Measurements from ENCODE around the gene ZSWIM6. TPM values are rescaled to one million over a fixed set of nuclear protein-coding genes. Genes with fewer than 3 reads are reported as not detected.

ZSWIM6 gene
- total RNA-seq, 1 experiment from 2014 or later = 10.0 TPM

GRCh38 chr5:61414806-61415205 lies 82.7 kb downstream of the ZSWIM6 start:
- no peak overlapping the region for H3K4me3 ChIP-seq (ENCODE audit: low read depth, low read length)
- Mint-ChIP-seq H3K36me3 (ENCODE audit: insufficient read depth, unreplicated experiment) (no peaks in the 10 kb centered on the region), H3K4me1 (ENCODE audit: low read depth, unreplicated experiment) (peaks cover 32% of the 10 kb centered on the region), H3K4me3 (ENCODE audit: unreplicated experiment) (no peak overlapping the region), H3K9me3 (ENCODE audit: unreplicated experiment) (no peaks in the 10 kb centered on the region), H3K27me3 (ENCODE audit: insufficient read depth, unreplicated experiment) (no peaks in the 10 kb centered on the region), H3K27ac (ENCODE audit: unreplicated experiment) (peak overlapping the region; percentile 27)
- no peak for DNase-seq
- intact Hi-C loops (cut with micrococcal nuclease; ENCODE audit: unreplicated experiment) = loop anchor here (10.0 kb wide), 1 partner anchor 250 kb away; the partner anchor contains the start of gene SMIM15
- ChIA-PET CTCF (no interaction called here), POLR2A (interaction anchor here (0.8 kb wide), 1 partner anchor 83 kb away, joined by 4 read pairs; no protein-coding TSS in a partner anchor)
- no peaks in the 10 kb centered on the region for H3K27me3 ChIP-seq (replicated peaks; ENCODE audit: control insufficient read depth, insufficient read depth, low read length)
- H3K36me3 ChIP-seq (ENCODE audit: control insufficient read depth, insufficient read depth, low read length) = no peaks in the 10 kb centered on the region
- H3K9me3 ChIP-seq = no peaks in the 10 kb centered on the region
- no TSS peak for BruUV-seq (replicated peaks)
- TF ChIP-seq CTCF (IDR thresholded peaks at IDR 0.05; ENCODE audit: insufficient read depth in 1 of 2, low read depth in 1 of 2, low read length in 1 of 2, severe bottlenecking in 1 of 2, unreplicated experiment in 1 of 2) = no peak
- peaks cover 38% of the 10 kb centered on the region for H3K4me1 ChIP-seq

GRCh38 chr5:61416010-61416409 lies 84.0 kb downstream of the ZSWIM6 start:
- H3K4me3 Mint-ChIP-seq (ENCODE audit: unreplicated experiment) = peak overlapping the region; percentile 23
- Histone ChIP-seq H3K36me3 (ENCODE audit: control insufficient read depth, insufficient read depth, low read length) (no peaks in the 10 kb centered on the region), H3K27me3 (replicated peaks; ENCODE audit: control insufficient read depth, insufficient read depth, low read length) (no peaks in the 10 kb centered on the region), H3K9me3 (no peaks in the 10 kb centered on the region), H3K4me3 (ENCODE audit: low read depth, low read length) (no peak overlapping the region), H3K4me1 (peaks cover 35% of the 10 kb centered on the region)
- peaks cover 31% of the 10 kb centered on the region for H3K4me1 Mint-ChIP-seq (ENCODE audit: low read depth, unreplicated experiment)
- H3K36me3 Mint-ChIP-seq (ENCODE audit: insufficient read depth, unreplicated experiment) = no peaks in the 10 kb centered on the region
- no peak for TF ChIP-seq CTCF (IDR thresholded peaks at IDR 0.05; ENCODE audit: insufficient read depth in 1 of 2, low read depth in 1 of 2, low read length in 1 of 2, severe bottlenecking in 1 of 2, unreplicated experiment in 1 of 2)
- POLR2A ChIA-PET = interaction anchor here (0.8 kb wide), 1 partner anchor 84 kb away, joined by 4 read pairs; the partner anchor contains the start of gene ZSWIM6
- intact Hi-C loops (cut with micrococcal nuclease; ENCODE audit: unreplicated experiment) = loop anchor here (10.0 kb wide), 1 partner anchor 251 kb away; the partner anchor contains the start of gene SMIM15
- peak in 1 of 2 experiments; percentile 8 for DNase-seq
- no TSS peak for BruUV-seq (replicated peaks)
- H3K27ac Mint-ChIP-seq (ENCODE audit: unreplicated experiment) = peak overlapping the region; percentile 27
- H3K27me3 Mint-ChIP-seq (ENCODE audit: insufficient read depth, unreplicated experiment) = no peaks in the 10 kb centered on the region
- CTCF ChIA-PET = no interaction called here
- no peaks in the 10 kb centered on the region for H3K9me3 Mint-ChIP-seq (ENCODE audit: unreplicated experiment)

GRCh38 chr5:61416420-61416819 lies 84.4 kb downstream of the ZSWIM6 start:
- peak; percentile 29 to 46 for DNase-seq
- ChIA-PET CTCF (no interaction called here), POLR2A (interaction anchor here (0.8 kb wide), 1 partner anchor 85 kb away, joined by 4 read pairs; the partner anchor contains the start of gene ZSWIM6)
- Histone ChIP-seq H3K4me3 (ENCODE audit: low read depth, low read length) (no peak overlapping the region), H3K27me3 (replicated peaks; ENCODE audit: control insufficient read depth, insufficient read depth, low read length) (no peaks in the 10 kb centered on the region), H3K4me1 (peaks cover 35% of the 10 kb centered on the region), H3K36me3 (ENCODE audit: control insufficient read depth, insufficient read depth, low read length) (no peaks in the 10 kb centered on the region), H3K9me3 (no peaks in the 10 kb centered on the region)
- H3K9me3 Mint-ChIP-seq (ENCODE audit: unreplicated experiment) = peaks cover 4% of the 10 kb centered on the region
- no peak for TF ChIP-seq CTCF (IDR thresholded peaks at IDR 0.05; ENCODE audit: insufficient read depth in 1 of 2, low read depth in 1 of 2, low read length in 1 of 2, severe bottlenecking in 1 of 2, unreplicated experiment in 1 of 2)
- peaks cover 3% of the 10 kb centered on the region for H3K36me3 Mint-ChIP-seq (ENCODE audit: insufficient read depth, unreplicated experiment)
- BruUV-seq (replicated peaks) = no TSS peak
- peak overlapping the region; percentile 27 for H3K27ac Mint-ChIP-seq (ENCODE audit: unreplicated experiment)
- no peaks in the 10 kb centered on the region for H3K27me3 Mint-ChIP-seq (ENCODE audit: insufficient read depth, unreplicated experiment)
- intact Hi-C loops (cut with micrococcal nuclease; ENCODE audit: unreplicated experiment) = loop anchor here (10.0 kb wide), 1 partner anchor 252 kb away; the partner anchor contains the start of gene SMIM15
- peaks cover 31% of the 10 kb centered on the region for H3K4me1 Mint-ChIP-seq (ENCODE audit: low read depth, unreplicated experiment)
- peak overlapping the region; percentile 10 for H3K4me3 Mint-ChIP-seq (ENCODE audit: unreplicated experiment)

All from Caco-2 (cell line).